Transverse colon (tissue), 4 donors: ENCODE data around the gene DTYMK. TPM values are rescaled to one million over a fixed set of nuclear protein-coding genes. Genes with fewer than 3 reads are reported as not detected.

Experiments
- DNase-seq: peaks from one replicate; pipeline ENCODE4 v3.0.0-alpha.2; 2019
- H3K27ac ChIP-seq, 4 donors: fragments of 200-600 bp; sonication (generic); 2 replicates each; pipeline ENCODE4 v1.5.1; 2016 to 2018; ENCODE audit warnings: inconsistent platforms in 4 of 4
- H3K27me3 ChIP-seq: fragments of 200-600 bp; sonication (generic); 2 replicates; pipeline ENCODE4 v1.5.1; 2017; ENCODE audit warnings: inconsistent platforms
- H3K36me3 ChIP-seq, 4 donors: fragments of 200-600 bp; sonication (generic); 2 replicates each; pipeline ENCODE4 v1.5.1; 2017 to 2019; ENCODE audit warnings: inconsistent platforms in 4 of 4
- H3K4me1 ChIP-seq, 4 donors: fragments of 200-600 bp; sonication (generic); 2 replicates each; pipeline ENCODE4 v1.5.1; 2017 to 2020; ENCODE audit warnings: inconsistent platforms in 4 of 4
- H3K4me3 ChIP-seq, 4 donors: fragments of 200-600 bp; sonication (generic); 1 replicate in 1 of 4; 2 replicates in 3 of 4; pipeline versions ENCODE4 v1.5.1 to v1.6.1; 2017 to 2019; ENCODE audit warnings: inconsistent platforms in 4 of 4
- H3K9me3 ChIP-seq, 2 donors: fragments of 200-600 bp; sonication (generic); 2 replicates each; pipeline ENCODE4 v1.5.1; 2017 to 2019; ENCODE audit warnings: inconsistent platforms in 2 of 2
- EP300 ChIP-seq: sonication (generic); formaldehyde crosslinking; IDR thresholded peaks from one replicate; pipeline ENCODE4 v1.6.1; 2017; ENCODE audit warnings: antibody characterized with exemption, low read depth
- POLR2A ChIP-seq: fragments of 450-650 bp; IDR thresholded peaks from one replicate; pipeline ENCODE4 v1.6.1; 2016; ENCODE audit warnings: antibody characterized with exemption, mild to moderate bottlenecking, moderate library complexity
- POLR2AphosphoS5 ChIP-seq, 3 donors: sonication (generic); formaldehyde crosslinking; IDR thresholded peaks; one replicate each; pipeline ENCODE4 v1.6.1; 2016; ENCODE audit warnings: antibody characterized with exemption in 3 of 3
- WGBS, 2 donors: methylation state at CpG; one replicate each; pipeline ENCODE4 v1.1.5; 2018; ENCODE audit warnings: low coverage in 1 of 2; 5-methylcytosine and 5-hydroxymethylcytosine counted together
- in situ Hi-C, 4 donors: fragments of 200-750 bp; cut with MboI; loops; one replicate each; pipeline versions ENCODE4 v1.15.0 to v1.15.1; 2017; ENCODE audit warnings: low sequenced_read_pairs in 3 of 4, low pct_ligation_motif_present in 1 of 4, low pct_unique_long_range_greater_than_20kb in 1 of 4
- intact Hi-C: fragments of 100-400 bp; cut with DNase I; formaldehyde crosslinking; loops from one replicate; pipeline ENCODE4 v1.15.1; 2023; ENCODE audit warnings: low total_unique reads
- total RNA-seq, 4 donors: library from RNA; depleted of rRNA; stranded (reverse); fragments of >200 nt; gene quantifications; one replicate each; pipeline ENCODE4 v1.1.0, GENCODE V29; 2016
- TF ChIP-seq, protein P1 (sequence below), 5 experiments: fragments of 200-600 bp in 3 of 5; fragments of 450-650 bp in 2 of 5; sonication (generic) in 3 of 5; IDR thresholded peaks; 1 replicate in 2 of 5; 2 replicates in 3 of 5; pipeline ENCODE4 v1.5.1; 2016 to 2017; ENCODE audit warnings: antibody characterized with exemption in 5 of 5, inconsistent platforms in 3 of 5, mild to moderate bottlenecking in 2 of 5, moderate library complexity in 1 of 5

Gene DTYMK
- total RNA-seq, 4 donors from 2014 or later = 3.4 to 27.9 (median 11.4) TPM

DNA sequence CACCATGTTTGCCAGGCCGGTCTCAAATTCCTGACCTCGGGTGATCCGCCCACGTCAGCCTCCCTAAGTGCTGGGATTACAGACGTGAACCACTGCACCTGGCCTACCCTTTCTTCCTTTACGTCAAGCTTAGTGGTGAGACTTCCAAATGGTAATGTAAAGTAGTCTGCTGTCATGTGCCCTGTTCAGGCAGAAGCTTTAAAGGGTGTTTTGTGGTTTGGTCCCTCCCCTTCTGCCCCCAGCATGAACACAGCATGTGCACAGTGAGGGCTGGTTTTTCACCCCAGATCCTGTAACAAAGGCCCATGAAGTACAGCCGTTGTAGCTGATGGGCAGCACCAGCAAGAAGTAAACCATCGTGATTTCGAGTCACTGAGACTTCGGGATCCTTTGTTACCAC is 2.7 kb upstream of the DTYMK start:
- H3K4me1 ChIP-seq = peaks cover 13 to 36% (median 20%) of the 10 kb centered on the region in 4 donors
- no peak overlapping the region for H3K4me3 ChIP-seq
- no peaks in the 10 kb centered on the region for H3K27me3 ChIP-seq
- no peak overlapping the region for H3K27ac ChIP-seq
- no peak for TF ChIP-seq POLR2AphosphoS5 (IDR thresholded peaks at IDR 0.05)
- TF ChIP-seq, protein P1, sequence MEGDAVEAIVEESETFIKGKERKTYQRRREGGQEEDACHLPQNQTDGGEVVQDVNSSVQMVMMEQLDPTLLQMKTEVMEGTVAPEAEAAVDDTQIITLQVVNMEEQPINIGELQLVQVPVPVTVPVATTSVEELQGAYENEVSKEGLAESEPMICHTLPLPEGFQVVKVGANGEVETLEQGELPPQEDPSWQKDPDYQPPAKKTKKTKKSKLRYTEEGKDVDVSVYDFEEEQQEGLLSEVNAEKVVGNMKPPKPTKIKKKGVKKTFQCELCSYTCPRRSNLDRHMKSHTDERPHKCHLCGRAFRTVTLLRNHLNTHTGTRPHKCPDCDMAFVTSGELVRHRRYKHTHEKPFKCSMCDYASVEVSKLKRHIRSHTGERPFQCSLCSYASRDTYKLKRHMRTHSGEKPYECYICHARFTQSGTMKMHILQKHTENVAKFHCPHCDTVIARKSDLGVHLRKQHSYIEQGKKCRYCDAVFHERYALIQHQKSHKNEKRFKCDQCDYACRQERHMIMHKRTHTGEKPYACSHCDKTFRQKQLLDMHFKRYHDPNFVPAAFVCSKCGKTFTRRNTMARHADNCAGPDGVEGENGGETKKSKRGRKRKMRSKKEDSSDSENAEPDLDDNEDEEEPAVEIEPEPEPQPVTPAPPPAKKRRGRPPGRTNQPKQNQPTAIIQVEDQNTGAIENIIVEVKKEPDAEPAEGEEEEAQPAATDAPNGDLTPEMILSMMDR (IDR thresholded peaks at IDR 0.05) = no peak
- TF ChIP-seq POLR2A = no peak
- 83 to 97% methylated on average over 4 to 10 of the region's 10 CpGs for WGBS, 2 donors
- peaks cover 0 to 4% (median 0%) of the 10 kb centered on the region in 4 donors for H3K36me3 ChIP-seq
- H3K9me3 ChIP-seq = no peaks in the 10 kb centered on the region
- in situ Hi-C loops = no loop called here
- DNase-seq = no peak
- intact Hi-C loops = no loop called here

DNA sequence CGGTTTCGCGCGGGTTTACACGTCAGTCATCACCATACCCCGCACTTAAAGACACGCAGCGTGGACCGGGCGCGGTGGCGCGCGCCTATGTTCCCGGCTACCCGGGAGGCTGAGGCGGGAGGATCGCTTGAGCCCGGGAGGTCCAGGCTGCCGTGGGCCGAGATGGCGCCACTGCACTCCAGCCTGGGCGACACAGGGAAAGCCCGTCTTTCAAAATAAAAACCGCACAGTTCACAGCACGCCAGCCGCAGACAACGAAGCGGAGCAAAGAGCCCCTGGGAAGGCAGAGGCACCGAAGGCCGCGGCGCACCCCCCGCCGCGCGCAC is 328 bp downstream of the DTYMK start:
- Histone ChIP-seq H3K27ac (peak overlapping the region; percentile 93 to 98 (median 96)), H3K27me3 (no peaks in the 10 kb centered on the region), H3K36me3 (no peaks in the 10 kb centered on the region), H3K9me3 (no peaks in the 10 kb centered on the region), H3K4me1 (peaks cover 13 to 38% (median 21%) of the 10 kb centered on the region in 4 donors), H3K4me3 (peak overlapping the region; percentile 81 to 96 (median 88))
- intact Hi-C loops = no loop called here
- WGBS, 2 donors = 1% methylated on average over 25 of the region's 37 CpGs; no CpG with 5 or more reads in 1 of the 2 donors
- DNase-seq = no peak
- in situ Hi-C loops = no loop called here
- no peak for TF ChIP-seq POLR2AphosphoS5 (IDR thresholded peaks at IDR 0.05)
- TF ChIP-seq POLR2A = no peak
- no peak for TF ChIP-seq EP300
- TF ChIP-seq, protein P1 (IDR thresholded peaks at IDR 0.05) = no peak

DNA sequence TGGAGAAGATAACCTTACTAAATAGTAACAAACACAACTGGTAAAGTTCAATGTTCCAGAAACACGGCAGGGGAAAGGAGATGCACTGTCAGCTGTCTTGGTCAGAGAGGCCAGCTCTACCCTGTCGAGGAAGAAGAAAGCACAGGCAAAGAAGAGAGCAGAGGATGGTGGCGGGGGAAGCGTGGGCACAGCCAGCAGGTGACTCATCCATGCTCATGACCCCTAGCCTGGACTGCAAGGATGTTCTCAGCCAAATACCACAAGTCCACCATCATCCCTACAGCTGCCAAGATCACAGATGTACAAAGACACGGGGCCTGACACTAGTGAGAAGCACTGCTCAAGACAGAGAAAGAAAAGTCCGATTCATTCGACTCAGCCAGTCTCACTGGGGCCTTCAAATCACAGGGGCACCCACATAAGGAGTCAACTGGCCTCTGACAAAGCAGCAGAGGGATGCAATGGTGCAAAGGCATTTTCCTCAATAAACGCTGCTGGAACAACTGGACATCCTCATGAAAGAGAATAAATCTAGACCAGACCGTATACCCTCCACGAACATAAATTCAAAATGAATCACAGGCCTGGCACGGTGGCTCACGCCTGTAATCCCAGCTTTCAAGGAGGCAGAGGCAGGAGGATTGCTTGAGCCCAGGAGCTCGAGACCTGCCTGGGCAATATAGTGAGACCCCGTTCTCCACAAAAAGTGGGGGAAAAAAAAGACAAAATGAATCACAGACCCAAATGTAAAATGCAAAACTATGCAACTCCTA is 5.6 kb downstream of the DTYMK start:
- Histone ChIP-seq H3K4me1 (peaks cover 3 to 22% (median 6%) of the 10 kb centered on the region in 4 donors), H3K4me3 (no peak overlapping the region), H3K27me3 (no peaks in the 10 kb centered on the region), H3K9me3 (no peaks in the 10 kb centered on the region), H3K27ac (peak overlapping the region in 2 of 4 donors; percentile 14 to 54), H3K36me3 (no peaks in the 10 kb centered on the region)
- in situ Hi-C loops = no loop called here
- TF ChIP-seq POLR2AphosphoS5 (IDR thresholded peaks at IDR 0.05) = peak in 1 of 3 donors; percentile 32
- TF ChIP-seq EP300 = no peak
- TF ChIP-seq, protein P1 (IDR thresholded peaks at IDR 0.05) = no peak
- intact Hi-C loops = no loop called here
- 77 to 79% methylated on average over 8 to 14 of the region's 14 CpGs for WGBS, 2 donors
- no peak for DNase-seq

DNA sequence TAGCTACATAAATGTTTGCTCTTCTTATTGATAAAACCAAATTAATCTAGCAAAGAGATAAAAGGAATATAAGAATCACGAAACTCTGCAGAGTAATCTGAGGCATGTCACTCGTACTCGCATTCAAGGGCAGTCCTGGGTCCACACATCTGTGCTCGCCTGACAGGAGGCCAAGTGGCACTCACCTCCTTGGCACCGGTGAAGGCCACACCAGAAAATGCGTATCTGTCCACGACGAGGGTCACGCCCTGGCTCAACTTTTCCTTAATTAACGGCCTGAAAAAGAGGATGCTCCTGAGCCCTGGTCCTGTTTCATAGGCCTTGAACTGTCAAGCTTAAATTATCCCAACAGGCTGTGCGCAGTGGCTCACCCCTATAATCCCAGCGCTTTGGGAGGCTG is 6.6 kb downstream of the DTYMK start:
- H3K36me3 ChIP-seq = no peaks in the 10 kb centered on the region

More for the DNA sequence above, 6.6 kb downstream of the DTYMK start:
- intact Hi-C loops = no loop called here
- no peak overlapping the region for H3K27ac ChIP-seq
- WGBS, 2 donors = 89 to 91% methylated on average over 6 to 12 of the region's 12 CpGs
- DNase-seq = no peak
- no peaks in the 10 kb centered on the region for H3K9me3 ChIP-seq
- in situ Hi-C loops = no loop called here
- peaks cover 0 to 12% (median 2%) of the 10 kb centered on the region in 4 donors for H3K4me1 ChIP-seq
- H3K4me3 ChIP-seq = no peak overlapping the region
- H3K27me3 ChIP-seq = no peaks in the 10 kb centered on the region
- TF ChIP-seq POLR2A (no peak), EP300 (no peak), POLR2AphosphoS5 (IDR thresholded peaks at IDR 0.05) (no peak)
- TF ChIP-seq, protein P1 (IDR thresholded peaks at IDR 0.05) = no peak
